Limb (tissue), 2 donors: ENCODE measurements around the gene ATF7IP2.
A peak's percentile ranks its signal among the peaks of the same experiment; 100 is the strongest.
"Not testable (repeated sequence)": the region's sequence is repeated elsewhere in the genome, so short reads cannot be mapped to it uniquely, and the experiment has no call there.

Source experiments
- DNase-seq, 2 donors: peaks; one replicate each; pipeline ENCODE4 v3.0.0-alpha.2; 2016; ENCODE audit errors: extremely low spot score in 2 of 2

The ATF7IP2 gene

GRCh38 chr16:10371592-10371991 lies 14.3 kb upstream of the ATF7IP2 start:
- no peak for DNase-seq

DNA sequence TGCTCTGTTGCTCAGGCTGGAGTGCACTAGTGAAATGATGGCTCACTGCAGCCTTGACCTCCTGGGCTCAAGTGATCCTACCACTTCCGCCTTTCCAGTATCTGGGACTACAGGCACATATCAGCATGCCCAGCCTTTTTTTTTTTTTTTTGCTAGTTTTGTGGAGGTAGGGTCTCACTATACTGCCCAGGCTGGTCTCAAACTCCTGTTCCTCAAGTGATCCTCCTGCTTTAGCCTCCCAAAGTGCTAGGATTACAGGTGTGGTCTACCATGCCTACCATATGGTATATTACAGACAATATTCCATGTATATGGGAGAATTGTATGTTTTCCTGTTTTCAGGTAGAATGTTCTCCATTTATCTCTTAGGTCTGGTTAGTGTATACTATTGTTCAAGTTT lies 12.3 kb upstream of the ATF7IP2 start:
- no peak for DNase-seq

- DNase-seq = no peak
Observed at GRCh38 chr16:10376229-10376628, 9.6 kb upstream of the ATF7IP2 start.

DNA sequence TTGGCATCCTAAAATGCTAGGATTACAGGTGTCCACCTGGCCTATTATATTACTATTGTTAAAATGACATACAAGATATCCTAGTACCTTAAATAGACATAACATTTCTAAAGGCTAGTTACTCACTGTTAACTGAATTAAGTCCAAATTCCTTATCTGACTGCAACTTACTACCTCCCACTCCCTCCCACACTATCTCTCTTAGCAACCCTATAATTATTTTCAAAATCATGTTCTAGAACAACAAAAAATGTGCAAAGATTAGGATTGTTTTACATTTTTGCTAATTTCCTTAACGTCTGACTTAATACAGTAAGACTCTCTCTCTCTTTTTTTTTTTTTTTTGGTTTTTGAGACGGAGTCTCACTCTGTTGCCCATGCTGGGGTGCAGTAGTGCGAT lies 2.2 kb upstream of the ATF7IP2 start:
- no peak for DNase-seq

- peak in 1 of 2 donors; percentile 8 for DNase-seq
Observed at GRCh38 chr16:10386517-10387100, 748 bp downstream of the ATF7IP2 start.

- DNase-seq = no peak
Observed at GRCh38 chr16:10387188-10387617, 1.3 kb downstream of the ATF7IP2 start.

DNA sequence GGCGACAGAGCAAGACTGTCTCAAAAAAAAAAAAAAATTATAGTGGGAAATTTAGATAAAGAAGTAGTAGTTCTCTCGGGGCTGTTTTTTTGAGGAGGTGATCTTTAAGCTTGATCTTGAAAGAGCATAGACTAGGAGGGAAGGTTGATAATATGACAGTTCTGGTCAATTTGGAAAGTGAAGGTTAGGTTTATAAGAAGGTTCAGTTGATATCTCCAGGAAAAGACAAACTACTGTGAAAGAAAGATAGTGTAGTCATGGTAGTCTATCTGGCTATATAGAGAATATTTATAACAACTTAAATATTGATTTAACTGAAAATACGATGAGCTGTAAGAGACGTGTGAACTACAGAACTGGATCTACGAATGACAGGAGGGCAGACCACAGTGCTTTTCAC lies 3.1 kb downstream of the ATF7IP2 start:
- DNase-seq = no peak

- DNase-seq = no peak
Observed at GRCh38 chr16:10390330-10390729, 4.5 kb downstream of the ATF7IP2 start.

GRCh38 chr16:10390867-10391266 lies 5.0 kb downstream of the ATF7IP2 start:
- no peak for DNase-seq

DNA sequence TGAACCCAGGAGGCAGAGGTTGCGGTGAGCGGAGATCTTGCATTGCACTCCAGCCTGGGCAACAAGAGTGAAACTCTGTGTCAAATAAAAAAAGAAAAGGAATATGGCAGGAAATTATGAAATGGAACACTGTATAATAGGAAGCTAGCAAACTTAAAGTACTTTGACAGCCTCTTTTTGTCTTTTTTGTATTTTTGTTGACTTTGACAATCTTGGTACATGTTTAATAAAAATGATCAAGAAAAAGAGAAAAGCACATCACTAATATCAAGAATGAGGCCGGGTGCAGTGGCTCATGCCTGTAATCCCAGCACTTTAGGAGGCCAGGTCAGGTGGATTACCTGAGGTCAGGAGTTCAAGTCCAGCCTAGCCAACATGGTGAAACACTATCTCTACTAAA lies 5.5 kb downstream of the ATF7IP2 start:
- no peak for DNase-seq

- DNase-seq = no peak
Observed at GRCh38 chr16:10402975-10403374, 17.1 kb downstream of the ATF7IP2 start.

- no peak for DNase-seq
Observed at GRCh38 chr16:10405386-10405939, 19.6 kb downstream of the ATF7IP2 start.

DNA sequence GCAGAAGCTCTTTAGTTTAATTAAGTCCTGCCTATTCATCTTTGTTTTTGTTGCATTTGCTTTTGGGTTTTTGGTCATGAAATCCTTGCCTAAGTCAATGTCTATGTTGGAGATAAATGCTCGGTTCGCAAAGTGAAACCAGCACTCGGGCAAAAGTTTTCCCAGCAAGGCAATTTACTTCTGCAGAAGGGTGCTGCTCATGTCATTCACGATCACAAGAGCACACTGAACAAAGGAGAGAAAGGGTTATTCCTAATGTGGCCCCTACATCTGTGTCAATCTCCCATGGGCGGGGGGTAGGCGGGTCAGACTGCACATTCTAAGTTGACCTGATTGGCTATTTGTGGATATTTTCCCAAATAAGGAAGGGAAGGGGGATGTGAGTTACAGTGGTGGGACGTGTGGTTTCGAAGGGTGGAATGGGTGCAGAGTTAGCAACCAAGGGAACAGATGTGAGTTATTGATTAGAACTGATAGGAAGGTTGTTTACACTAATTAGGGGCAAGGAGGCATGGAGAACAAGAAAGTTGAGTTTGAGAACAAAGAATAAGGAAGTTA lies 23.0 kb downstream of the ATF7IP2 start:
- DNase-seq = no peak

- DNase-seq = not testable (repeated sequence)
Observed at GRCh38 chr16:10409713-10410112, 23.9 kb downstream of the ATF7IP2 start.

- no peak for DNase-seq
Observed at GRCh38 chr16:10410469-10410868, 24.6 kb downstream of the ATF7IP2 start.

DNA sequence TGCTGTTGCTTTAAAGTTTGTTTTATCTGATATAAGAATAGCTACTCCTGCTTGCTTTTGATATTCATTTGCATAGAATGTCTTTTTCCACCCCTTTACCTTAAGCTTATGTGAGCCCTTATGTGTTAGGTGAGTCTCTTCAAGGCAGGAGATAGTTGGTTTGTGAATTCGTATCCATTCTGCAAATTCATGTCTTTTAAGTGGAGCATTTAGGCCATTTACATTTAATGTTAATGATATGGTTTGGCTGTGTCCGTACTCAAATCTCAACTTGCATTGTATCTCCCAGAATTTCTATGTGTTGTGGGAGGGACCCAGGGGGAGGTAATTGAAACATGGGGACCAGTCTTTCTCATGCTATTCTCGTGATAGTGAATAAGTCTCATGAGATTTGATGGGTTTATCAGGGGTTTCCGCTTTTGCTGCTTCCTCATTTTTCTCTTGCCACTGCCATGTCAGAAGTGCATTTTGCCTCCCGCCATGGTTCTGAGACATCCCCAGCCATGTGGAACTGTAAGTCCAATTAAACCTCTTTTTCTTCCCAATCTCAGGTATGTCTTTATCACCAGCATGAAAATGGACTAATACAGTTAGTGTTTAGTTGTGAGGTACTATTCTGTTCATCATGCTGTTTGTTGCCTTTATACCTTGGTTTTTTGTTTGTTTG lies 27.2 kb downstream of the ATF7IP2 start:
- DNase-seq = no peak

- DNase-seq = not testable (repeated sequence)
Observed at GRCh38 chr16:10418204-10418603, 32.3 kb downstream of the ATF7IP2 start.

DNA sequence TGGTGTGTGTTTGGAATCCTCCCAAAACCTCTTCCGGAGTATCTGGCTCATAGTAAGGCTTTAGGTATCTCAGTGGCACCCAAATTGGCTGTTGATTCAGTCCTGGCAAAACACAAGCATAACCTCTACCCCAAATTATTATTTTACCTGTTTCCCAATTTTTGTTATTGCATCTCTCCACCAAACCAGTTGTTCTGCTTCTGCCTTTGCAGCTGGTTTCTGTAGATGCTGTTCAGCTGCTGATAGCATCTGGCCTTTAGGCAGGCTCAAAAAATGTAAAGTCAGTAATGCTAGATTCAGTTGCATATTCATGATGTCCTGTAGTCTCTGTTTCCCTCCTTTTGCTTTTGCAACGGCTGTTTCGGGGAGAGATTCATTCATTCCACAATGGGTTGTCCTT lies 33.8 kb downstream of the ATF7IP2 start:
- no peak for DNase-seq

GRCh38 chr16:10421596-10421995 lies 35.7 kb downstream of the ATF7IP2 start:
- DNase-seq = no peak

GRCh38 chr16:10428433-10429168 lies 42.7 kb downstream of the ATF7IP2 start:
- DNase-seq = no peak

GRCh38 chr16:10429299-10429969 lies 43.6 kb downstream of the ATF7IP2 start:
- DNase-seq = not testable (repeated sequence)

DNA sequence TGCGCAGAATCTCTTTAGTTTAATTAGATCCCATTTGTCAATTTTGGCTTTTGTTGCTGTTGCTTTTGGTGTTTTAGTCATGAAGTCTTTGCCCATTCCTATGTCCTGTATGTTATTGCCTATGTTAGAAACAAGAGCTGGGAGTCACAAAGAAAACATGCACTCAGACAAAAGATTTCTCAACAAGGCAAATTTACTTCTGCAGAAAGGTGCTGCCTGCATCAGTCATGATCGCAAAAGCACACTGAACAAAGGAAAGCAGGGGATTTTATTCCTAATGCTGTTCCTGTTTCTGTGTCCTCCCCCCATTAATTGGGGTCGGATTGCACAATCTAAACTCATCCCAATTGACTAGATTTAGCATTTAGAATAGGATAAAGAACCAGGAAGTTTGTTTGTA lies 55.9 kb downstream of the ATF7IP2 start:
- DNase-seq = no peak
